Measurements from ENCODE around the gene SYN1.

The SYN1 gene

DNA sequence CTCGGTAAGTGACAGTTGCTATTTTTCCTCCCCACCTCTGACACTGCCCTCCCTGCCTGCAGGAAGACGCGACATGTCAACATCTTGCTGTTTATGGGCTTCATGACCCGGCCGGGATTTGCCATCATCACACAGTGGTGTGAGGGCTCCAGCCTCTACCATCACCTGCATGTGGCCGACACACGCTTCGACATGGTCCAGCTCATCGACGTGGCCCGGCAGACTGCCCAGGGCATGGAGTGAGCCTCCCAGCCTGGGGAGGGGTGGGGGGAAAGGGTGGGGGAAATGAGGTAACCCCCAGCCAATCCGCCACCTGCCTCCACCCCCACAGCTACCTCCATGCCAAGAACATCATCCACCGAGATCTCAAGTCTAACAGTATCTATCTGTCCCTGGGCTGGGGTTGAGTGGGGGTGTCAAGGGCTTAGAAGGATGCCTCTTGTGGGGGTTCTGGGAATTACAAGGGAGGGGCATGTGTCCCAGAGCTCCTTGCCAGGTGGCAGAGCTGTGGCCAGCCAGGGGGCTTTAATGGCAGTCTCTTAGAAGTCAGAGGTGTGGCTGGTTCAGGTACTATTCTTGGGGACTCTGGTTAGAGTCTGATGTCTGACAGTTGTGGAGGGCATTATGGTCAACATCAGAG, 50.9 kb downstream of the SYN1 start:
- H3K4me3 ChIP-seq (ENCODE audit: low read length) = no peak overlapping the region
- TF ChIP-seq, protein P1, sequence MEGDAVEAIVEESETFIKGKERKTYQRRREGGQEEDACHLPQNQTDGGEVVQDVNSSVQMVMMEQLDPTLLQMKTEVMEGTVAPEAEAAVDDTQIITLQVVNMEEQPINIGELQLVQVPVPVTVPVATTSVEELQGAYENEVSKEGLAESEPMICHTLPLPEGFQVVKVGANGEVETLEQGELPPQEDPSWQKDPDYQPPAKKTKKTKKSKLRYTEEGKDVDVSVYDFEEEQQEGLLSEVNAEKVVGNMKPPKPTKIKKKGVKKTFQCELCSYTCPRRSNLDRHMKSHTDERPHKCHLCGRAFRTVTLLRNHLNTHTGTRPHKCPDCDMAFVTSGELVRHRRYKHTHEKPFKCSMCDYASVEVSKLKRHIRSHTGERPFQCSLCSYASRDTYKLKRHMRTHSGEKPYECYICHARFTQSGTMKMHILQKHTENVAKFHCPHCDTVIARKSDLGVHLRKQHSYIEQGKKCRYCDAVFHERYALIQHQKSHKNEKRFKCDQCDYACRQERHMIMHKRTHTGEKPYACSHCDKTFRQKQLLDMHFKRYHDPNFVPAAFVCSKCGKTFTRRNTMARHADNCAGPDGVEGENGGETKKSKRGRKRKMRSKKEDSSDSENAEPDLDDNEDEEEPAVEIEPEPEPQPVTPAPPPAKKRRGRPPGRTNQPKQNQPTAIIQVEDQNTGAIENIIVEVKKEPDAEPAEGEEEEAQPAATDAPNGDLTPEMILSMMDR (IDR thresholded peaks at IDR 0.05; ENCODE audit: insufficient read depth, low read depth, low read length, missing control alignments) = peak; percentile 40
- DNase-seq (ENCODE audit: low read depth) = peak; percentile 29

DNA sequence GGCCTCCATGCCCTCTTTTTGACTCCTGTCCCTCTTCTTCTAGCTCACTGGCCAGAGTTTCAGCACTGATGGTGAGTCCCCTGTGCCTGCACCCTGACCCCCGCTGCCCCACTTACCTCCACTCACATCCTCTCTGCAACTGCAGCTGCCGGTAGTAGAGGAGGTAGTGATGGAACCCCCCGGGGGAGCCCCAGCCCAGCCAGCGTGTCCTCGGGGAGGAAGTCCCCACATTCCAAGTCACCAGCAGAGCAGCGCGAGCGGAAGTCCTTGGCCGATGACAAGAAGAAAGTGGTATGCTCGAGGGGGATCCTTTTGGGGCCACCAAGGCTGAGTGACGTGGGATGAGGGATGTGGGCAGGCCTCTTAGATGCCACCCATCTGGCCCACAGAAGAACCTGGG, 52.8 kb downstream of the SYN1 start:
- TF ChIP-seq, protein P1 (IDR thresholded peaks at IDR 0.05; ENCODE audit: insufficient read depth, low read depth, low read length, missing control alignments) = no peak
- DNase-seq (ENCODE audit: low read depth) = no peak

DNA sequence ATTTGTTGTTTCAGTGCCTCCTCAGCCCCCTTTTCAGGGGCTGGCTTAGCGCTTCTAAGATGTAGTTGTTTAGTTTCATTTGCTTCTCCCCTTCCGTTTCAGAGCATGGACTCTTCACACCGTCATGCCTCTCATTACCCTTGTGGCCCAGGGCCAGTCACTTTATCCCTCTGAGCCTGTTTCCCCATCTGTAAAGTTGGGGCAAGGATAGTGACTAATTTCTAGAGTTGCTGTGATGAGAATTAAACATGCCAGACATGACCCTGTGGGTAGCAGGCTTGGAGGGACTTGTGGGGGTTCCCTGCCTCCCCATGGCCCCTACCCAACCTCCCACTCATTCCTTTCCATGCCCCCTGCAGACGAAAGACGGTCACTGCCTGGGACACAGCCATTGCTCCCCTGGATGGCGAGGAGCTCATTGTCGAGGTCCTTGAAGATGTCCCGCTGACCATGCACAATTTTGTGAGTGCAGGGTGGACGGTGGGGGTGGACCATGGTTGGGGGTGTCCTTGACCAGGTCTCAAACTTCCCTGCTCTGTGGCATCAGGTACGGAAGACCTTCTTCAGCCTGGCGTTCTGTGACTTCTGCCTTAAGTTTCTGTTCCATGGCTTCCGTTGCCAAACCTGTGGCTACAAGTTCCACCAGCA, 55.1 kb downstream of the SYN1 start:
- no peak for DNase-seq (ENCODE audit: low read depth)
- H3K4me3 ChIP-seq (ENCODE audit: low read length) = no peak overlapping the region
- TF ChIP-seq, protein P1 (IDR thresholded peaks at IDR 0.05; ENCODE audit: insufficient read depth, low read depth, low read length, missing control alignments) = no peak

More for the DNA sequence above, 52.8 kb downstream of the SYN1 start:
- no peak overlapping the region for H3K4me3 ChIP-seq (ENCODE audit: low read length)

DNA sequence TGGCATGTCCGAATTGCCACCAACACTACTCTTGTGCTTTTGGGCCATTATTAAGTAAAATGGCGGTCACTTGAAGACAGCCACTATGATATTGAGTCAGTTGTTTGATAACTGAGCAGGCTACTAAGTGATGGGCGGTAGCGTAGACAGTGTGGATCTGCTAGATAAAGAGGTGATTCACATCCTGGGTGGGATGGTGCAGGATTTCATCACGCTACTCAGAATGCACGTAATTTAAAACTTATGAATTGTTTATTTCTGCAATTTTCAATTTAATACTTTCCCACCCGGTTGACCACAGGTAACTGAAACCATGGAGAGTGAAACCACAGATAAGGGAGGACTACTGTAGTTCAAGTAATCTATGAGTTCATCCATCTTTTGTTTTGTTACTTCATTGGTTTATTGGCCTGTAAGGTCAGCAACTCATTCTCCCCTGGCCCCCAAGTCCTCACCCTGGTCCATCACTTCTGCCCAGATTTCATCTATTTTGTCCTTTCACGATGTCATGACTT, 55.8 kb downstream of the SYN1 start:
- peak; percentile 58 for DNase-seq (ENCODE audit: low read depth)
- TF ChIP-seq, protein P1 (IDR thresholded peaks at IDR 0.05; ENCODE audit: insufficient read depth, low read depth, low read length, missing control alignments) = no peak
- no peak overlapping the region for H3K4me3 ChIP-seq (ENCODE audit: low read length)

DNA sequence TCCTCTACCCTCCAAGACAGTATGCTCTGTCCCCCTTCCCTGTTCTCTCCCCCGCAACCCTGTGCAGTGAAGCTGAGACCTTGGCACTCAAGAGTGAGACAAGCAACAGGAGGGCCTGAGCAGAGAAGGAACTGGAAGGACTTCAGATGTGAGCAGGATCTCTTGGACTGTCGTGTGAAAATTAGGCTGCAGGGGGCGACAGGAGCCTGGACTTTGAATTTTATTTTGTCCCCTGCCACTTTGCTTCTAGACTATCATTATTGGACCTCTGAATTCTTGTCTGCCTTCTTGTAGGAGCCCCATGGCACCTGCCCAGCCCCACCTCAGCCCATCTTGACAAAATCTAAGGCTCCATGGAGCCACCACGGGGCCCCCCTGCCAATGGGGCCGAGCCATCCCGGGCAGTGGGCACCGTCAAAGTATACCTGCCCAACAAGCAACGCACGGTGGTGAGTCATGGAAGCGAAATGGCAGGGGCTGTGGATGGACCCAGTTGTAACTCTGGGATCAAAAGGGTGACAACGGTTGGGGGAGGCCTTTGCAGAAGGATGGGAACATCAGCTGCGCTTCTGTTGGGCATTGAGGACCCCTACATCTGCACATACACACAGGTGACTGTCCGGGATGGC, 56.9 kb downstream of the SYN1 start:
- no peak overlapping the region for H3K4me3 ChIP-seq (ENCODE audit: low read length)
- DNase-seq (ENCODE audit: low read depth) = peak; percentile 19
- TF ChIP-seq, protein P1 (IDR thresholded peaks at IDR 0.05; ENCODE audit: insufficient read depth, low read depth, low read length, missing control alignments) = peak; percentile 30

DNA sequence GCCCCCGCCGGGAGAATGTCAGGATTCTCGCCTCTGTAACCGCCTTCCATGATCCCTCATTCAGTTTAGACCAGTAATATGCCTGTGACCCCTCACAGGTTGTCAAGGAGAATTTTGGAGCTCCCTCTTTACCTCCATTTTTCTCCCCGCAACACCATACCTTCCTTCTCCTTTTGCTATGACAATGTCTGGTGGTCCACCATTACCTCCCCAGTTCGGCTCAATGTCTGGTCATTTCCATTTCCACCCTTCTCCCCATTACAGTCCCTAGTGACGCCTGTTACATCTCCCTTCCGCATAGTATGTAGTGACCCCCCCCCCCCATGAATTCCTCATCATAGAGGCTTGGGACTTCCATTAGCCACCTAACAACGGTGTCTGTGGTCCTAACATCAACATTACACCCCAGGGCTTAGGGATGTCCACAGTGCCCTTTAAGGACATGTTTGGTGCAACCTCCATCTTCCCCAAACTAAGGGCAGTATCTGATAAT, 58.0 kb downstream of the SYN1 start:
- no peak for DNase-seq (ENCODE audit: low read depth)
- peak overlapping the region; percentile 67 for H3K4me3 ChIP-seq (ENCODE audit: low read length)
- TF ChIP-seq, protein P1 (IDR thresholded peaks at IDR 0.05; ENCODE audit: insufficient read depth, low read depth, low read length, missing control alignments) = no peak
